Keratinocyte (primary cell): Measurements from ENCODE around the gene HSP90B1.

Source experiments
- CTCF ChIP-seq, 3 experiments: IDR thresholded peaks in 1 of 3; conservative IDR thresholded peaks in 1 of 3; optimal IDR thresholded peaks in 1 of 3; 2 replicates in 2 of 3; 3 replicates in 1 of 3; pipeline versions ENCODE3 to v1.5.1; 2011; ENCODE audit warnings: low read length in 3 of 3, mild to moderate bottlenecking in 3 of 3, moderate library complexity in 2 of 3, control low read depth in 1 of 3, inconsistent platforms in 1 of 3; ENCODE audit not compliant: insufficient read depth in 2 of 3; ENCODE audit errors: extremely low read depth in 1 of 3
- EZH2 ChIP-seq: IDR thresholded peaks from one replicate; pipeline ENCODE4 v1.6.1; 2012; ENCODE audit warnings: inconsistent platforms, mild to moderate bottlenecking, low read length, moderate library complexity

- TF ChIP-seq EZH2 (no peak), CTCF (optimal IDR thresholded peaks at IDR 0.05 in 1 of 3, IDR thresholded peaks at IDR 0.05 in 1 of 3, conservative IDR thresholded peaks at IDR 0.05 in 1 of 3; ENCODE audit: extremely low read depth in 1 of 3, insufficient read depth in 2 of 3, low read length in 3 of 3) (peak in 2 of 3 experiments; percentile 39 to 56)
These were observed 45.9 kb upstream of the HSP90B1 start for GRCh38 chr12:103884316-103884715.
